ENCODE data around the gene PLA2G15.

The PLA2G15 gene, protein sequence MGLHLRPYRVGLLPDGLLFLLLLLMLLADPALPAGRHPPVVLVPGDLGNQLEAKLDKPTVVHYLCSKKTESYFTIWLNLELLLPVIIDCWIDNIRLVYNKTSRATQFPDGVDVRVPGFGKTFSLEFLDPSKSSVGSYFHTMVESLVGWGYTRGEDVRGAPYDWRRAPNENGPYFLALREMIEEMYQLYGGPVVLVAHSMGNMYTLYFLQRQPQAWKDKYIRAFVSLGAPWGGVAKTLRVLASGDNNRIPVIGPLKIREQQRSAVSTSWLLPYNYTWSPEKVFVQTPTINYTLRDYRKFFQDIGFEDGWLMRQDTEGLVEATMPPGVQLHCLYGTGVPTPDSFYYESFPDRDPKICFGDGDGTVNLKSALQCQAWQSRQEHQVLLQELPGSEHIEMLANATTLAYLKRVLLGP

DNA sequence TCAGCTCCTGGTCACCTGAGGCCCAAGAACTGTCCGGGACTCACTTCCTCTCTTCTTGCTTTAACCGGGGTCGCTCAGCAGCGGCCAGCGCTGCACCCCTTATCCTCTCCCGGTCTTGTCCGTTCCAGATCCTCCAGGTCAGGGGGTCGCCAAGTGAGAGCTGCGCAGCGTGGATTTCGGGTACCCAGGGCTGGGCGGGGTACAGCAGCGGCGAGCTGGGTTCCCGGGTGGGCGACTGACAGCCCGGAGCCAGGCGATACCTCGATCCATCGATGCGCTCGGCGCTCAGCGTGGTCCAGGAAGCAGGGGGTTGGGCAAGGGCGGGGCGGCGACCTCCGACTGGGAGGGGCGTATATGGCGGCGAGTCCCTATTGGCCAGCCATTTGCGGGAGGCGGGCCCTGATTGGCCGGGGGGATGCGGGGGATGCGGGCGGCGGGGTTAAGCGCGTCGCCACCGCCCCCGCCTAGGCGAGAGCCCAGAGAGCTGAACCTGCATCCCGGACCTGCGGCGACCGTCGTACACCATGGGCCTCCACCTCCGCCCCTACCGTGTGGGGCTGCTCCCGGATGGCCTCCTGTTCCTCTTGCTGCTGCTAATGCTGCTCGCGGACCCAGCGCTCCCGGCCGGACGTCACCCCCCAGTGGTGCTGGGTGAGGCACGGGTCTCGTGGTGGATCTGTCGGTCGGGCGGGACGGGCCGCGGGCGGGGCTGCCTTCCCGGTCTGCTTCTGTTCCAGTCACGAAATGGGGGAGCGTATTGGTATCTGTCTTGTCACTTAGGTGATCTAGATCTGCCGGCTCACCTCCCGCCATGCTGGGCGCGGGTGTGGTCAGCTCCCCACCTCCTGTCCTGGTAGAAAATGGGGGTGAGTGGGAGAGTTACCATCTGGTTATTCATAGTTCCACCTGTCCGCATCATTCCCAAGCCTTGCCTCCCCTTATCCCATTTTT is at the start of gene PLA2G15:
Gene PLA2G15, plus strand, starts transcription at position 471 of the 951 bp plus-strand sequence. Its CDS starts 54 bp downstream, at position 525.
- DNase-seq: peak; percentile 74

DNA sequence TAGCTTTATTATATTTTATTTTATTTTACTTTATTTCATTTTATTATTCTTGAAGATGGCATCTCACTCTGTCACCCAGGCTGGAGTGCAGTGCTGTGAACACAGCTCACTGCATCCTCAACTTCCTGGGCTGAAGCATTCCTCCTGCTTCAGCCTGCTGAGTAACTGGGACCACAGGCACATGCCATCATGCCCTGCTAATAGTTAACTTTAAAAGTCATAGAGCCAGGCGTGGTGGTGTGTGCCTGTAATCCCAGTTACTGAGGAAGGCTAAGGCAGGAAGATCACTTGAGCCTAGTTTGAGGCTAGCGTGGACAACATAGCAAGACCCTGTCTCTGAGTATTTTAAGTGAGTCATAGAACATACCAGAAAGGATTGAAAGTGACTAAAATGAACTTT is 47.9 kb upstream of the PLA2G15 start:
- DNase-seq: no peak

DNA sequence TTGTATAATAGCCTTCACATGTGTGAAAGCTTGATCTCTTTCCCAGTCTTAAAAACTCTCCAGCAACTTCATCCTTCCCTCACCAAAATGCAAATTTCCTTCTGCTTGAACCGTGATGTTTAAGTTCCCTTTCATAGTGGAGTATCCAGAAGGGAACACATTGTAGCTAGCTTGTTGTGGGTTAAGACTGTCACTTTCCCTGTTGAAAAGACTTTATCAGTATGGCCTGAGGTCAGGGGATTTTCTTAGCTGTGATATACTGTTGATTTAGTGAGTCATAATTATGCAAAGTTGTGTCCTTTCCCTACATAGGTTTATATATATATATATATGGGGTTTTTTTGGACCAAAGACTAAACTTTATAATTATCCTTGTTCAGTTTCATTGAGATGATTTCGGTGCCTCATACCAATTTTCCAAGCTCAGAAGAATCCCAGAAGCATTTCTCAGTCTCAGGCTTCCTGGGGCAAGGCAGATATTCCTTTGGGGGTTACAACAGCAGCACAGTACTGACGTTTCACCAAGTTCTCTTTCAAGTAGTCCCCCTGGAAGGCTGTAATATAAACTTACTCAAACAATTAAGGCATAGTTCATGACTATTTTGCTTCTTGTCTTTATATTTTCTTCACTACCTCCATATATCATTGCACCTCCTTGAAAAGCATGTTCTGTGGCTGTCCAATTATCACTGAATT is 44.9 kb upstream of the PLA2G15 start:
- DNase-seq: no peak

DNA sequence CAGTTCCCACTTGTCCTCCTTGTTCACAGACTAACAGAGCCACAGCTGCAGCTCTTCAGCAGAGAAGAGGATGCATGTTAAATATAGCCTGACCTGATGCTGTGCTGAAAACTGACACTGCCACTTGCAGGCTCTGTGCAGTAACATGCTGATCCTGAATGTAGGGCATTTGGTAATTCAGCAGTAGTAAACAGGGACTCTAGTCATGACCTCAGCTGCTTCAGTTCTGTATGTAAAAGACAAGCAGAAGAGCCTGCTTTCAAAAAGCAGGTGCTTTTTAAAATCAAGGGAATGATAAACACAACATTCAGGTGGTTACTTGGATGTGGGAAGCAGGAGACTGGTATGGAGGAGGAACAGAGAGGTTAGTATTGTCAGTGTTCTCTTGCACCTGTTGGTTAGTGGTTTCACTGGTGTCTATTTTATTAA is 43.1 kb upstream of the PLA2G15 start:
- no peak for DNase-seq

DNA sequence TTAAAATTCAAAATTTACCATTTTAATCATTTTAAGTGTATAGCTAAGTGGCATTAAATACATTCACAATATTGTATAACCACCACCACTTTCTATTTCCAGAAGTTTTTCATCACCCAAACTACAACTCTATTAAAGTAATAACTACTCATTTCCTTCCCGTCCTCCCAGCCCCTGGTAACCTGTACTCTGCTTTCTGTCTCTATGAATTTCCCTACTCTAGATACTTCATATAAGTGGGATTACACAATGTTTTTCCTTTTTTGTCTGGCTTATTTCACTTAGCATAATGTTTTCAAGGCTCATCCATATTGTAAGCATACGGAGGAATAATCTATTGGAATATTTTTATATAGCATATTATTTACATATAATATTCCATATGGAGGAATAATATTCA is 38.9 kb upstream of the PLA2G15 start:
- DNase-seq: no peak

DNA sequence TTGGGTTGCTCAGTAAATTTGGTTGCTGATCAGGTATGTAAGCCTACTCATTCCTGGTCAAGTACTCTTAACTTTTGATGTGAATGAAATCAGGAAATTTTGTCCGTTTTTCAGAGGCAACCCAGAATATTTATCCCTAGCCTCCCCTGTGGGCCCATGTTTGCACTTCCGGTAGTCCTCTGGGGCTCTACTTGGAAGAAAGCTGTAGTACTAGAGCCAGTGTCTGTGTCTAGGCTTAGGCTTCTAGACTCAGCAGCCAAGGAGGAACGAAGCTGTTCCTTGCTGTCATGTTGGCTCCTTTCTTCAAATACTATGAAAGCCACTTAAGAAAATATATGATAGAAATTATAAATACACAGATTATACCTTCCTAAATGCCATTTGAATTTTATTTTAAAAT is 30.4 kb upstream of the PLA2G15 start:
- no peak for DNase-seq

DNA sequence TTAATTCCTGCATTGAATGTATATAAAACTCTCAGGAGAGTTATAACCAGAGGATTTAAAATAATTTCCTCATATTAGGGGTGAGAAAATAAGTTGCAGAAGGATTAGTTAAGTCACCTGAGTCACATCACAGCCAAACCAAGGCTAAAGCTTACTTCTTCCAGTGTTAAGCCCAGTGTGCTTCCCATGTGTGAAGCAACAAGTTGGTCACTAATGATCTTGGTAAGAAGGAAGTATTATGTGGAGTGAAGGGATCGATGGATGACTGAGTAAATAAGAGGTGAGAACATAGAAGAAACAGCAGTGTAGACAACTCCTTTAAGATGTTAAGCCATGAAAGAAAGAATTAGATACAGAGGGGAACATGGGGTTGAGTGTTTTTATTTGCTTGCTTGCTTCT is 29.9 kb upstream of the PLA2G15 start:
- DNase-seq: no peak

DNA sequence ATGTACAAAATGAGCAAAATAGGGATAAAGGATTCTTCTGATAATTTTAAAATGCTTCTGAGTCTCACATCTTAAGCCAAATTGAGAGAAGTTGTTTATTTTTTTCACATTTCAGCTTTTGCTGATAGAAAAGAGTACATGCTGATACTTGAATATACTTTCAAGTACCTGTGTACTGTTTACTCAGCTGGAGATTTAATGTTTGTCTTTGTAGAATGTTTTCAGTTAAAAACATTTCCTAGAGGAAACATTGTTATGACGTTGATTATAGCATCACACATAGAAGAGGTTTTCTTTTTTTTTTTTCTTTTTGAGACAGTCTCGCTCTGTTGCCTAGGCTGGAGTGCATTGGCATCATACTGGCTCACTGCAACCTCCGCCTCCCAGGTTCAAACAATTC is 28.9 kb upstream of the PLA2G15 start:
- DNase-seq: no peak

DNA sequence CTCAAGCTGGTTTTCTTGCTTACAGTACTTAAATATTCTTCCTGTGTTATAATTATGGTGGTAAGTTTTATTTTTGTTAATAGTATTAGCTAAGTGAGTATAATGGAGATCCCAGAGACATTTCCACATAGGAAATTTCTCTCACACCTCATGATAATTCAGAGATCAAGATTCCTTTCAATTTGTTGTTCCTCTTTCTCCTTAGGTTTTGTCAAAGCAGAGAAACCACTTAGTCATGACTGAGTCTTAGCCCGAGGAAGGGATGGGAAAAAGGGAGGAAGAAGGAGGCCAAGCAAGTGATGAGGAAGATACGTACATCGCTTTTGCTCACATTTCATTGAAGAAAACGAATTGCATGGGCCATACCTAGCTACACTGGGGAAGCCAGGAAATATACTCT is 27.7 kb upstream of the PLA2G15 start:
- DNase-seq: no peak

DNA sequence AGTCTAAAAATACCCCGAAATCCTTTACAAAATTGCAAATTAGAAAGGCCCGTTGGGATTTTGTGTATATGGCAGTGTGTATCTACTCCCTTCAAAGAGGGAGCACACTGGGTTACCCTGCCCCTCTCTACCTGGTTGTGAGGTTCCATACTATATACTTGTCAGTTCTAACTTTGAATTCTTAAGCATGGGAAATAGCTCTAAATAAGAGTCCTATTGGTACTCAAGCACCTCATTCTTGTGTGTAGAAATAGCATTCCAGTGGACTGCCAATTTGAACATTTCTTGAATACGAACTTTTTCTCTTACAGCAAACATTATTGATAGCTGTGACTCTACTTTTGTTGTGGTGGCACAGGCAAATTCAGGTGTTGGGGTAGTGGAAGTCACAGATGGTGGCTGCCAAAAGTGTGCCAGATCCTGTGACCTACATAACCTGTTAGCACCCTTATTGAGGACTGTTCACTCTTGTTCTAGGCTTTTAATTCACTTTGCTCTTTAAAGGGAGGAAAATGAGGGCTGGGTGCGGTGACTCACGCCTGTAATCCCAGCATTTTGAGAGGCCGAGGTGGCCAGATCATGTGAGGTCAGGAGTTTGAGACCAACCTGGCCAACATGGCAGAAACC is 25.3 kb upstream of the PLA2G15 start:
- no peak for DNase-seq

DNA sequence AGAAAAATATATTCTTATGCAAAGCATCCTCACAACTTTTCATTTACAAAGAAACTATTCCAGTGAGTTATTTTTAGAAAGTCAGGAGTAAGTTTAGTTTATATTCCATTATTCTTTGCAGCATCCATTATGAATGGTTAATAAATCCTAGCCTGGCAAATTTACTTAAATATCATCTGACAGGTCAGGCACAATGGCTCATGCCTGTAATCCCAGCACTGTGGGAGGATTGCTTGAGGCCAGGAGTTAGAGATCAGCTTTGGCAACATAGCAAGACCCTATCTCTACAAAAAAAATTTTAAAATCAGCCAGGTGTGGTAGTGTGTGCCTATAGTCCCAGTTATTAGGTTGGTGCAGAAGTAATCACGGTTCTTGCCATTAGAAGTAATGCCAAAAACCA is 22.1 kb upstream of the PLA2G15 start:
- no peak for DNase-seq

DNA sequence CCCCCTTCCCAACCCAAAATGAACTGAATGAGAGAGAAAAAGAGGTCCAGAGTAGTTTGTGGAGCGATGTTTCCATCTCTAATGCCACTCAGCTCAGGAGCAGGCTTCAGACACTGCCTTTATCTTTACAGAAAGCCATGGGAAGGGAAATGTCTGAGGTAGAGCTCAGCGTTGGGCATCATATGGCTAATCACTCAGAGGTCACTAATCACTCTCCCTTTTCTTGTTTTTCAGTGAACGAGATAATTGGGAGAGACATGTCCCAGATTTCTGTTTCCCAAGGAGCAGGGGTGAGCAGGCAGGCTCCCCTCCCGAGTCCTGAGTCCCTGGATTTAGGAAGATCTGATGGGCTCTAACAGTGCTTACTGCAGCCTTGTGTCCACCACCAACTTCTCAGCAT is 19.1 kb upstream of the PLA2G15 start:
- no peak for DNase-seq

DNA sequence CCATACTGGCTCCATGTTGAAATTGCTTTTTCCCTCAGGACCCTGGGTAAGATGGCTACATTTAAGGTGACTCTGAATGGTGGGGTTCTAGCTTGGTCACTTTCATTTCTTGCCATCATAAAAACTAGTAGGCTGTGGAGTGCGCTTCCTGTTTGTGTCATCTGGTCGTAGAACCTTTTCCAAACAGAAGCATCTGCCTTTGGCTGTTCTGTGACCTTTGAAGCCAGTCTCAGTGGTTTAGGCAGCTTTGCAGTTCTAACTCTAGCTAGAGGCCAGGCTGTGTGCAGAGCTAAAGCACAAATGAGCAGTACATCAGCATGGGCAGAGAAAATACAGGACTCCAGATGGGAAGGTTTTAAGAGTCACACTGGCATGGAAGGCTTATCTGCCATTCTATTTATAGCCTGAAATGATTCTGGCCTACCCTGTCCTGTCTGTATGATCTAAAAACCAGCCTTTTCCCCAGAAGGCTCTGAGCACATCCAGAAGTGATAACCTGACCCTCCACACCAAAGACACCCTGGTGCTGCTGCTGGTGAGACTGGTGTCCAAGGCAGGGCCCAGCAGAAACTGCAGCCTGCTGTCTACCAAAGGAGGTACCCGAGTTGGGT is 17.9 kb upstream of the PLA2G15 start:
- no peak for DNase-seq

DNA sequence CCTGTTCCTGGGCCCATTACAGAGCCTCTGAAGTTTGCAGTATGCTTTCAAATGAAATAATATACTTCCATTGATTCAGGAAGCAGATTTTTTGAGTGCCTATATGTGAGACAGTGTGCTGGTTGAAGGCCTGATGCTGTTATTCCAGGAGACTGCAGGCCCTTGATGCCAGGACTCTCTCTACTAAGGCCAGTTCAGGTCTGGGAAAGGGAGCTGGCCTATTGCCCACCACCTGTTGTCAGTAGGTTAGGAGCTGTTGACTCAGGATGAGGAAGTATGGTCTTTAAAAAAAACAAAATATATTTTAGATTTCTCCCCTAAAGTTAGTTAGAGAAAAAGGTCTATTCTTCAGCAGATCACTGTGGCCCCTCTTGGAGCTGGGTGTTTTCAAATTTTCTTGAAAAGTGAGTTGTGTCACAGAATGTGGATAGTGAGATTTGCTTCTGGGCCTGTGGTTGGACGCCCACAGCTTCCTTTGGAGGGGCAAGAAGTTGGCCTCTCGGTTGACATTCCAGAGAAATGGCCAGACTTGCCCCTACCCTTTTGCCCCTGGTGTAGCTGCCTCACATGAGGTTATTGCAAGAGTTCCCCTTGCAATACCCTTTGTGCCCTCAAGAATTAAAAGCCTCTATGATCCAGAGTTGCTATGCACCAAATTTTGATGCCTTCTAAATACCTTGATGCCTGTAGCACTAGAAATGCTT is 17.2 kb upstream of the PLA2G15 start:
- no peak for DNase-seq

DNA sequence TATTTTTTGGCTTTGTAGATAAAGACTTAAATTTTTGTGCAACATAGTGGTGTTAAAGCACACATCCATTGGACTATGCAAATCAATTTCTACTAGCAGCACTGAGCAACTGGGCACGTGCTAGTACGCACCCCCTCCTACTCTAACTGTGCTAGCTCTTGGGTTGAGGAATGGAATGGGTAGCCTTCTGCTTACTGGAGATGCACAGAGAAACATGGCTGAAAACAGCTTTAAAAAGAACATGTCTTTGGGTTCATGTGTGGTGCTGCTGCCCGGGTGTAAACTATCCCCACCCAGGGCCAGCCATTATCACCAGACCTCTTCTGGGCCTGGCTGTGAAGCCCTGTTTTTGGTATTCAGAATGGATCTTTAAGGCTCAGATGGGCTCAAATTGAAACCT is 16.5 kb upstream of the PLA2G15 start:
- no peak for DNase-seq

DNA sequence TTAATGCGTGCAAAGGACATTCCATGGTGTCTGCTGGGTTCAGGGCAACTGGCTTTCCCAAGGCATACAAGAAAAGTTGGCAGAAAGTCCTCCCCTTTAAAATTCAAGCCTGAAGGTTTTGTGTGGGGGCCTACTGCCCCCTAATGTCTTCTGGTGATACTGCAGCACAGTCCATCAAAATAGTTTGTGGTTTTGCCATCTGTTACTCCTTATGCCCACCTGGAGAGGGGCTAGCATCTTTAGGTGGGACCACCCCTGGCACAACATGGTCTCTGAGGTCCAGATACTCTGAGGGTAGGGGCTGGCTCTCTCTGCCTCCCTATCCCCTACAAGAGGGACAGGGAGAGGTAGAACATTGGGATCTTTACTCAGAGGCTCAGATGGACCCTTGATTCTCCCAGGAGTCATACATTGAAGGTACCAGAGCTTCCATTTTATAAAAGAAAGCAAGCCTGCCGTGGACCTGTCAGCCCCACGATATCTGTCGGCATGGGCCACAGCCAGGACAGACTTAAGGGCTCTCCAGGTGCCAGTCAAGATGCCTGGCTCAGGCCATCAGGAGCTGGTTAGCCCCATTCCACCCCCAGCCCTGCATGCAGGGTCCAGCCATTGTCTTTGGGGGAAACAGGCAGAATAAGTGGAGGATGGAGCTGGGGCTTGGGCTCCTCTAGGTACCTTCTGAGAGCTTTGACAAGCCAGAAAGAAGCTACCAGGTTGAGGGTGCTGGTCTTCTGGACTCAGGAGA is 15.6 kb upstream of the PLA2G15 start:
- DNase-seq: peak; percentile 11

DNA sequence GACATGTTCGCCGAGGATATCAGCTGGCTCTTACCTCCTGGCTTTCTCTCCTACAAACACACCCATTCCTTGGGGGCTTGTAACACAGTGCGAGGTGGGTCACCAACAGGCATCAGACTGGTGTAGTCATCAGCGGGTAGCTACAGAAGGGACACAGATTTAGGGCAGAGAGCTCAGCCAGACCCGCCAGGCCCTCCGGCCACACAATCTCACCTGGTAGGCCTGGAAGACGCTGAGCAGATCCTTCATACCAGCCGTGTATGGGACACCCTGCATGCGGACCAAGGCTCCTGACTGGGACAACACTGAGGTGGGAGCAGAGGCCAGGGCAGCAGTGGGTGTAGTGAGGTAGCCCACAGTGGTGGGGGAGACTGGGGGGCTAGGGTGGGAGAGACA is 15.0 kb upstream of the PLA2G15 start:
- no peak for DNase-seq

DNA sequence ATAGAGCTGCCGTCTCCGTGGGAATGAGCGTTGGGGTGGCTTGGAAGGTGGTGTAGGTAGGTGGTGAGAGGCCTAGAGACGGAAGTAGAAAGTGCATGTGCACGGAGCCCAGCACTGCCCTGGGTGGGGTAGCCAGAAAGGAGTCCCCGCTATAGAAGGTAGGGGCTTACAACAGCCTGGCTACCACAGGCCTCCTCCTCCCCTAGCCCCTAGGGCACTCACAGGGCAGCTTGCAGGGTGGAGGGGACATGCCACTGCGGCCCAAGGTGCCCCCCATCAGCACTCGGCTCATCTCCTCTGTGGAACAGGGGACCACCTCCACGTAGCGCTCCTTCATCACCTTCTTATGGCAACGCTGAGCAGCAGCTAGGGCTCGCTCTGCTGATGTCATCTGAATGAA is 14.2 kb upstream of the PLA2G15 start:
- DNase-seq: no peak

DNA sequence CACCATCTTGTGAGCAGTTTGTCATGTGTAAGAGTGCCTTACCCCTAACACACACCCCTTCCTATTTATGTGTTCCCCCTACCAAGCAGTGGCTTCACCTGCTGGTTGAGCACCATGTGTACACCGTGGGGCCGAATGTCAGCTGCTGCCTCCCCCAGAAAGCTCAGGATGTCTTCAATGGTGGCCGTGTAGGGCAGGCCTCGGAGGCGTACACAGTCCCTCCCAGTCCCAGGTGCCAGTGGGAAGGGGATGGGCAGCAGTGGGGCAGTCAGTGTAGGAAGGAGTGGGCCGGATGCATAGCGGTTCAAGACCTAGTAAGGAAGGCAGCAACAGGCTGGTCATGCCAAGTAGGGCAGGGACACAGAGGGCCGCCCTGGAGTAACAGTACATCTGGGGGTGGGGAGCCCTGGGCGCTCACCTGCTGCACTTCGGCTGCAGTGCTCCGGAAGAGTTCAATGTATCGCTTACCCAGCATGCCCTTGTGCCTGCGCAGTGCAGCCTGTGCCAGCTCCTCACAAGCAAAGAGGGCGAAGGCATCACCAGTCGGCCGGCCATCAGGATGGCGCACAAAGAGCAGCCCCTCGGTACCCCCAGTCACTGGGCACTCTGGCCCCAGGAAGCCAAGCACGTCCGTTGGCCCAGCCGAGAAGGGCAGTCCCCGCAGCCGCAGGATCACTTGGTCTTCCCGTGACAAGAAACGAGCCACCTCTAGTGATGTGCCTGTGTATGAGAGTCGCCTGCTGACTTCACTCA is 13.6 kb upstream of the PLA2G15 start:
- DNase-seq: no peak

DNA sequence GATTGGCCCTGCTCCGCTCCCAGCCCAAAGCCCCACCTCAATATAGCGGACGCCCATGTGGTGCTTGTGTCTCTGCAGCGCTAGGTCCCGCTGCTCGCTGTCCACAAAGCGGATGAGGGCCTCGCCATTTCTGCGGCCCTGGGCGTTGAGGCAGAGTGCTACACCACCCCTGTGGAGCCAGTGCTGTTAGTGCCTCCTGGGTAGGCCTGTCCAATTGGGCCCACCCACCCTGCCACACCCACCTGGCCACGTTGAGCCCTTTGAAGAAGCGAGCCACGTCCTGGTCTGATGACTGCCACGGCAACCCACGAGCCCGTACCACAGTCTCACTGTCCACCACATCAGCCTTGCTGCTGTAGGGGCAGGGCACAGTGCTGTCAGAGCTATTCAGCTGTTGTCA is 12.8 kb upstream of the PLA2G15 start:
- no peak for DNase-seq
